ENCODE measurements around the gene WLS.
"Not testable (repeated sequence)": the region's sequence is repeated elsewhere in the genome, so short reads cannot be mapped to it uniquely, and the experiment has no call there.

WLS gene

DNA sequence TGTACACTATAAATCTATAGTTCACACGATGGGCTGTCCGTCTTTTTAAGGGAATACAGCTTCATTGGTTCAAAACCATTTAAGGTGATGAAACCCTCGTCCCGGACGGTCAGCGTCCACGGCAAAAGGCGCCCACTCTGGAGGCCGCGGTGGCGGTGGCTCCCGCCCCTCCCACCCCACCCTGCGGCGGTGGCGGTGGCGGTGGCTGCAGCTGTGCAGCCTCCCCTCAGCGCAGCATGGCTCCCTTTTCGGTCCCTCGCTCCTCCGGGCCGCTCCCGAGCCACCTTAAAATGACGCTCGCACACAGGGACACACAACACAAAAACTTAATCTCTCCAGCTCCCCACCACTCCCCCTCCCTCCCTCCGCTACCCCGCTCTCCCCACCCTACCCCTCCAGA lies 69.1 kb downstream of the WLS start:
- no peak for DNase-seq

DNA sequence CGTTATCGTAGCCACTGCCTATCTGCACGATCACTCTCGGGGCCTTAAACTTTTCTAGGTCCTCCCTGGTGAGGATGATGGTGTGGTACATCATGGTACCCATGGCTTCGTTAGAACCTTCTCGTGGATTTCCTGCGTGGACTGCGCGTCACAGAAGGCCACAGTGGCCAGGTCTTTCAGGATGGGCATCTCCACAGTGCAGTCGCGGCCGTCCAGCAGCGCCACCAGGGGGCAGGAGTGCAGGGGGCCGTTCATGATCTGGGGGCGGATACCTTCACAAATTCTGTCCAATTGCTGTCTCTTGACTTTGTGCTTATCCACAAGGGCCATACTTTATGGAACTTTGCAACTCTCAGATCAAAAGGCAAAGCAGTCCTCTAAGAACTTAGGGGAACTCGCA lies 69.6 kb downstream of the WLS start:
- no peak for DNase-seq

DNA sequence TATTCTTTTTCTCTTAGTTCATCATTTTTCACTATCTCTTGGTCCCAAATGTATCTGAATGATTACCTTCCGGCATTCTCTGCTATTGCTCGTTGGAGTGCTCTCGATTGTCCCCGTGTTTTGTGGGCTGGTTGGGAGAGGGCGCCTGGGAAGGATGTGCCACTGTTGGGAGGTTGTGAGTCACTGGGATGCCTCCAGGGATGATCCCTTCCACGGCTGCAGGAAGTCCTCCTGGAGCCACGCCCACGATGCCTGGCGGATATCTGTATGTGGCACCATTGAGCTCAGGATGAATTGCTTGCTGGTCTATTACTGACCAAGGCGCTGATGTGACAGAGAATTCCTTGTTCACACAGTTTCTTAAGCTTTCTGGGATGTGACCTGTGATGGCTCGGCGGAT lies 70.7 kb downstream of the WLS start:
- DNase-seq: not testable (repeated sequence)

DNA sequence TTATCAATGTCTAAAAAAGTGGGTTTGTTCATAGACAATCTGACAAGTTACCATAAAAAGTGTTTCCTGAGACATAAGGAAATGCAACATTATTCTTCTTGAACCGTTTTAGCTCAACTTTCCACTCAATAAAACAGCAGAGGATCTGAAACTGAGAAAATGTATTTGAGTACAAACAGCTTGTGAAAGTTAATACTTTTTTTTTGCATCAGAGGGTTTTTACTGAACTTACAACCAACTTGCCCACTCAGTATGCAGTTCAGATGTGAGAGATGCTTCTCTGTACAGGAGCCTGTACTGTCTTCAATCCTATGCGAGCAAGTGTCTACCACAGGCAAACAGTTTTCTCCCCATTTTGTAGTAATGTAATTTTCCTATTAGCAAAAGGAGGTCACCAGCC lies 71.4 kb downstream of the WLS start:
- not testable (repeated sequence) for DNase-seq

DNA sequence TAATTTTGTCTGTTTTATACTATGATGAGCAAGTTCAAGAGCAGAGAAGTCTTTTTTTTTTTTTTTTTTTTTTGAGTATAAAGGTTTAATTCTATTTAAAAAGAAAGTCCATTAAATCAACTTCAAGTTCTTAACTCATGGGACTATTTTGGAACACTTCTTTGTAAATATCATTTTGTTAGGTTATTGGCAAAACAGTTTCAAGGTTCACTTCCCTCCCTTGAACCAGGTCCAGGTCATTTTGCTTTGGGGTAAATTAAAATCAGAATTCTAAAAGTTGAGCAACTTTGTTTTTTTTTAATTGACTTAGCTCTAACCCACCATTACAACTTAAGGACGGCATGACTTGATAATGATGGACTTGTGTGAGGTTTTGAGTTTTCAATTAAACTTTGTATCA lies 72.3 kb downstream of the WLS start:
- no peak for DNase-seq

DNA sequence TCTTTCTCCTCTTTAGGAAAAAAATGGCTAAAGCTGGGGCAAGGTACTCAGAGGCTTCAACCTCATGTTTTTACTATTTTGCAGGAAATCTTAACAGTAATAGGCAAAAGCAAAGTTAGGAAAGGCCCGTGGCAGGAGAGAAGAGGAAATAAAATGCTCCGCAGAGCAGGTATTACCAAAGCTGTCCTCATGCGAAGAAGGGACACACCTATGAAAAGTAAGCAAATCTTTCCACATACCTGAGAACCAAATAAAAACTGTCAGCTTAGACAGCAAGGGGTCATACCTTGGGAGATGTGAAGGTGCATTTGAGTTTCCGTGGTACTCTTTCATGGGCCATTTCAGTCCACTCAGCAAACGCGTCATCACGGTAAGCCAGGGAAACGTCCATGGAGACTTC lies 73.5 kb downstream of the WLS start:
- DNase-seq: no peak

DNA sequence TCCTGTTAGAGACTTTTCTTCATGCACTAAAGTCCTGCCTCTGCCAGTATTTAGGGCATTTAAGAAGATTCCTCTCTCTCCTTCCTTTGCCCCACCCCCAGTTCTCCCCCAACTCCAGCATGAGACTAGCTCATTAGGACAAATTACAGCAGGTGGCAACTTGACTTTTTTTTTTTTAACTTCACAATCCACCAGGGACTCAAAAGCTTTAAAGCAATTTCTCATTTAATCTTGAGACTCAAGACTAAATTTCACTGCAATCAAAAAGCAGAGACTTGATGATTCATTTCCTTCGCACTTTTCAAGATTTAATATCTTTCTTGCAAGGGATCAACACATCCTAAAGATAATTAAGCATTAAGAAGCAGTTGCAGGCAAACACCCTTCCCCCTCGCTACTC lies 74.9 kb downstream of the WLS start:
- DNase-seq: no peak

DNA sequence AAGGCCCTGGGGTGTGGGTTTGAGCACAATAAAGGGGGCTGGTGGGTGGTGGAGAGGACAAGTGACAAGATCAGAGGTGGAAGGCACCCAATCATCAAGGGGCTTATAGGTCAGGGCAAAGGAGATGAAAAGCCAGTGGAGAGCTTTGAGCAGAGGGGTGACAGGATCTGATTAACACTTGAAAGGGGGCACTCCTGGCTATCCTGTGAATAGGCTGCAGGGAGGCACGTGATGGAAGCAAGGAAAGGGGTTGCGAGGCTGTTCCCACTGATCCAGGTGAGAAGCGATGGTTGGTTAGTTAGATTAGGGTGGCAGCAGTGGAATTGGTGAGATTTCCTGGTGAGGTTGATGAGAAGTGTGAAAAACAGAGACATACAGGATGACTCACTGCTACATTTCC lies 80.6 kb downstream of the WLS start:
- DNase-seq: no peak

DNA sequence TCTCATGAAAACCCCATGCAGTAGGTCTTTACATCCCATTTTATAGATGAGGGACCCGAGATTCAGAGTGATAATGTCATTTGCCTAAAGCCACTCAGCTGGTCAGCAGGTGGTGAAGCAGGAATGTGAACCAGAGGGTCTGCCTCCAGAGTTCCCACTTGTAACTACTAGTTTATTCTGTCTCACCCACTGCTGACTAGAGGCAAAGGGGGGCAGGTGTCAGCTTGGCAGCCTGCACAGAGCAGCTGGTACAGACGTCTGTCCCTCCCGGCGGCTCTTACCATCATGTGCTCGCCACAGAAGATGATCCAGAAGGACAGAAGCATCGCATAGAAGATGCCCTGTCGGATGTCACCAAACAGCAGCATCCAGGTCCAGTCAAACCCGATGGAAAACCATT lies 82.4 kb downstream of the WLS start:
- DNase-seq: no peak

DNA sequence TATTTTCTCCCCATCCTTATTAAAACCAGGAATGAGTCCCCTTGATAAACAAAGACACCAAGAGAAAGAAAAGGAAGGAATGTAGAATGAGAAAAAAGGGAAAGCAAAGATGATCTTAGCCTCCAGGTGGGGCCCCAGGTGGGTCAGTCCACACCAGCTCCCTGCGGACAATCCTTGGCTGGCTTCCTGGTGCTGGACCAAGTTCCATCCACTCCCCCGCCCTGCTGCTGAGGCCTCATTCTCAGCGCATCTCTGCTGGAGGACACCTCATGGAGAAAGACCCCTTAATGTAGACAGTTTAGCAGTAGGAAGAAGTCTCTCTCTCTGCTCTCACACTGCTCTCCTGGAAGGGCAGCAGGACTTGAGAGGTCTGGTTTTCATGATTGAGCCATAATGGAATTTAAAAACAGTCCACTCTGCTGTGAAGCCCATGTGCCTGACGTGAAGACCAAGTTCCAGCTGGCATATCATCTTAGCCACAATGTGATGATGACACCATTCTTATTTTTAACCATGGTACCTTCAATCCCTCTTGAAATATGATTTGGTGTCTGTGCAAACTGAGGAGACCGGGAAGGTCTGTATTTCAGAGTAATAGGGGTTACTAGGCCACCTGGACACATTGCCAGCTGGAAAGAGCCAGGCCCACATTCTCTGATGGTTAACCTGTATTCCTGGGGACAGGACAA lies 83.1 kb downstream of the WLS start:
- DNase-seq: no peak

DNA sequence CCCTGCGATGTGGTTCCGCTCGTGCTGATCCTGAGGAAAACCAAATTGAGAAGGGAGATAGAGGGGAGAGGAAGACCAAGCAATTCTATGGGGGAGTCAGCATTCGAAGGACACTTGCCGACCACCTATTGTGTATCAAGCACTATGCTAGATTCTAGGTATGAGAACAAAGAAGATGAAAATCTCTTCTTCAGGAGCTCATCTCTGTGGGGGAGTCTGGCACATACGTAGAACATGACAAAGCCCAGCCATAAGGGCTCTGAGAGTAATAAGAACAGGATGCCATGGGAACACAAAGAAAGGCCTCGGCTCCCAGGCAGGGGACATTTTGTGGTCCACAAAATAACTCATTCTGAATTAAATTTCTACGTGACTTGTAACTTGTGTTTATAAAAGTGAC lies 83.7 kb downstream of the WLS start:
- no peak for DNase-seq

DNA sequence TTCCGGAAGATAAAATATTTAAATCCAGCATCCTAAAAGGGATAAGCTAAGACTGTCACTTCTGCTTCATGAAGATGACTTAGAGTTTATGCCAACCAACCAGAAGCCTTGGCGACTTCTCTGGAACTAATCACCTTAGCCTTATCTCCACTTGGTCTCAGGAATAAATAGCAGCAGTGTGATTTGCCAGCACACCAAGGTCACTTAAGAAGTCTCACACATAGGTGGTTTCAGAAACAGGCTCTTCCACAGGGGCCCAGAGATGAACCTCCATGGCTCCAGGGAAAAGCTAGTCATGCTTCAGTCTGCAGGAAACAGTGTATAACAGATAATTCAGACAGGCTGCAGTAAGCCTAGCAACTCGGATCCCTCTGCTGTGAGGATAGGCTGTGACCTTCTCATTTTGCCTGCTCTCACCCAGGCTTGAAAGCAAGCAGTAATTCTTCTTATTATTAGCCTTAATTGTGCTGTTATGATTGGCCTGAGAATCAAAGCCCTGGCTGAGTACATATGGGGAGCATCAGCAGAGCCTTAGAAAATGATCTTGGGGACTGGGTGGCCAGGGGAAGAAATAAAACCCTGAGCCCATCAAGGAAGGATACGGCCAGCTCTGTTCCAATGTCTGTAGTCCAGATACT lies 84.7 kb downstream of the WLS start:
- DNase-seq: no peak

DNA sequence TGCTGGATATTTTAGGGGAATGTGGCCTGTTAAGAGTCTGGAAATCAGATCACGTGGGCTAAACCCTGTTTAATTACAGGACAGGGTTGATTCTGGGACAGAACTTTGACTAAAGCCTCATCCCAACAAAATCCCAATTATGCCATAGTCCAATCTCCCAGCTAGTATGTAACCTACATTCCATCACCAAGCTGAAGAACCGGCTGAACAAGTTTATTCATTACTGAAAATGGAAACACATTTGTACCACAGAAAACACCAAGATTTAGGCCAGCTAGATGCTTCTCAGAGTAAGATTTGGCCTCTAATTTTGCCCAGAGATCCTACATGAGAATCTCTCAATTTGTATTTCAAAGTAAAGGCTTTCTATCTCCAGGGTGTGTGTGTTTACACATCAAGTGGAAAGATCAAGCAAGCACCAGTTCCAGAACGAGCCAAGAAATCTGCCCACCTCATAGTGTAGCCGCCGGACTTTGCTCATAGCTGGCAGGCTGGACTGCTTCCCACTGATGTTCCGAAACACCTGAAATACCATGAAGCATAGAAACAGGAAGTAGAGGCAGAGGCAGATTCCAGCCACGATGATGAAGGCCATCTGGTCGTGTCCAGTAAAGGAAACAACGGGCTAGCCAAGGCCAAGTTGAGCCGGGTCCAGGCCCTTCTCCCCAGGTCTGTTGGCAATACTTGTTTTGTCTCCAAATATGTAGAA lies 86.8 kb downstream of the WLS start:
- no peak for DNase-seq

DNA sequence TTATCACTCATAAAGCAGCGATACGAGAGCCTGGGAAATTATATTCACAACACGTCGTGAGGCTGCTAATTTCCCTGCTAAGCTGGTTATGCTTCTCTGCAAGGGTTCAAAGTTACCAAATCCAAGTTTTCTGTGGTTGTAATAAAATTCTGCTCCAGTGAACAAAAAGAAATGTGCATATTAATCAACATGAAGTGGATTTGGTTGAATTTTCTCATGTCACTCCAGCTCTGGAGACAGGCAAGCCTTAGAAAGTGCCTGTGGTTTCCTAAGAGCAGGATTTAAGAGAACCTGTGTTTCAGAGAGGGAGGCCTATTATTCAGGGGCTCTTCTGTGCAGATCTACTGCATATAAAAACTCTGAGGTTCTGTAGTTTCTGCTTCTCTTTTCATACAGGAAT lies 87.5 kb downstream of the WLS start:
- no peak for DNase-seq

DNA sequence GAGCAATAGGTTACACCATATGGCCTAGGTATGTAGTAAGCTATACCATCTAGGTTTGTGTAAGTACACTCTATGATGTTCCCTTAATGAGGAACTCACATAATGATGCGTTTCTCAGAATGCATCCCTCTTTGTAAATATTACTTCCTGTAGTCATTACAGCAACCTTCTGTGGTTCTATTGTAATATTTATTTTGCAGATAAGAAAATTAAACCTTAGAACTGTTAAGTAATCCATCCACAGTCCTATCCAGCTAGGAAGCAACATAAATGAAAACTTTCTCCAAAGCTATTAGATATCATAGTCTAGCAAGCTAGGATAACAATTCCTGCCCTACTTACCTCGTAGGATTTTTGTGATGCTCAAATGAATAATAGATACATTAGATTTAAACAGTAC lies 88.7 kb downstream of the WLS start:
- no peak for DNase-seq

DNA sequence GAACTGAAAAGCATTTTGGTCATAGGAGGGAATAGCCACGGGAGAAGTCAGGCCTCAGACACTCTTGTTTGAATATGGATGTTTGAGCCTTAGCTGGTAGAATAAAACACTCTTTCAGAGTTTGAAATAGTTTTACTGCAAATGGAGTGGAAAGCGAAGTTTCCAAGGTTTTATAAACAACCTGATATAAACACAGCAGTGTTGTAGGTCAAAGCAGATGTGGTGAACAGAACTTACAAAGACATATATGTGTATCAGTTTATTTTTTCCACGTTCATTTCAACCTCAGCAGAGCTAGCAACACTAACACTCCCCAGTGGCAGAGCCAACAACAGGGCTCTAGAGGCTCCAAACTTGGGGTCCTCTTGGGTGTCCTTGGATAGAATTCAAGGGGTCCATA lies 89.9 kb downstream of the WLS start:
- no peak for DNase-seq

DNA sequence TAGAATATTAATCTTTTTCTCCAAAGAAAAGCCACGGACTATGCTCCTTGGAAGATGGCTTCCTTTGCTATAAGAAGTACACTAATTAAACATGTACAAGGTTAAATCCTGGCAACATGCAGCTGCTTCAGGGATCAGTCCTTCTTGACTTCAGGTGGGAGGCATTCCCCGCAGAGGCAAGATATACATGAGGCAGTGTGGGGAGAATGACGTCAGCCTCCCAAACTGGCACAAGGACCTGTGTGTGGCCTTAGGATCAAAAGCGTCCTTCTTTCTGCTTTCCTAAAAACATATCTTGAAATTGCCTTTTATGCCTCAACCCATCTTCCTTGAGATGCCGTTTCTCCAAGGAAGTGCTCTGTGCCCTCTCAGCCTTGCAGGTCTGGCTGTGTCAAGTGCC lies 90.3 kb downstream of the WLS start:
- DNase-seq: no peak

DNA sequence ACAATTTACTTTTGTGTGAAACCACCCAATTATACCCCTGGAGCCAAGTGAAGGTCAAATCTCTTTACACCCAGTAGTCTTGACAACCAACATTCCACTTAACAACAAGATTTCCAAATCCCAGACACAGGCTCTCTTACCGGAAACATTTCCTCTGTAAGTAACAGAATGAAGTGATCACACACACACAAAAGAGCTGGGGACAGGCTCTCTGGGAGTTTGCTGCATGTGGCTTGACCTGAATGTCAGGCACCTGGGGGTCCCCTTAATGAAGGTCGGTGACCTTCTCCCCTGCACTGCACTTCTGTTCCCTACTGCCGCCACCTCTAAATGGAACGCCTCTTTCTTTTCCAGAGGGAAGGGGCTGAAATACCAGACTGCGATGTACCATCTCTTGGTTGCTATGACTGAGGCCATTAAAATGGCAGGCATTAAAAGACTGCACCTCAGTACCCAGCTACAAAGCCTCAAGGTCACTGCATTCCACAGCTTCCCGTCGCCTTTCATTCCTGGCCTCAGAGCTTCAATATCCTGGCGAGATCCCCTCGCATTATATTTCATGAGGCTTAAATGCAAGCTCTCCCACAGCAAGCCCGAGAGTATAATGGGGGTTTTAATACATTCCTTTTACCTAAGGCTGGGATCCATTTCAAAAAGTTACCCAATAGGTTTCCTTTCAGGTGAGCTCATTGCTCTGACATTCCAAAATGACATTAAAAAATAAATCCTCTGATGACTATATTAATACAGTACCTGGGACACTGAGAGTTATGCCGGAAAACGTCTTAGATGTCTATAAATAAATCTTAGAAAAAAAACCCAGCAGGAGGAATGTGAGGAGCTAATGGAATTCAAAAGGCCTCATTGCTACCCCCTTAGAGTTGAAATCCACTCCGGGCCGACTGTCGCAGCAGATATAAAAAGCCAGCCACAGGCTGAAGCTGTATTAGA lies 91.0 kb downstream of the WLS start:
- no peak for DNase-seq

DNA sequence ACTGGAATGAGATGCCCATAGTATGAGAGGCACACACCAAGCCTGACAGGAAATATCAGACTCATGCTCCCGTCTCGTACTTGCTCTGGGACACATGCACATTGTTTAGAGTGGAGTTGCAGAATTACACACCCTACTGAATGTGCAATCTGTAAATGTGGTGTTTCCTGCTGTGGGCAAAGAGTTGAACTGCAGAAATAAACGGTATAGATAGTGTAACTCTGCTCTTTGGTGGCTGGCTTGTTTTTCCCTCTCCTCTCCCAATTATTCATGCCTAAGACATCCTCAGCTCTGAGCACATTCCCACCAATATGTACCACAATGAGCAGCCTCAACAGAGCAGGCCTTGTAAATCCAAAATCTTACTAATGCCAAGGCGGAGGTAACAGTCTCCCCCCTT lies 91.8 kb downstream of the WLS start:
- DNase-seq: no peak

DNA sequence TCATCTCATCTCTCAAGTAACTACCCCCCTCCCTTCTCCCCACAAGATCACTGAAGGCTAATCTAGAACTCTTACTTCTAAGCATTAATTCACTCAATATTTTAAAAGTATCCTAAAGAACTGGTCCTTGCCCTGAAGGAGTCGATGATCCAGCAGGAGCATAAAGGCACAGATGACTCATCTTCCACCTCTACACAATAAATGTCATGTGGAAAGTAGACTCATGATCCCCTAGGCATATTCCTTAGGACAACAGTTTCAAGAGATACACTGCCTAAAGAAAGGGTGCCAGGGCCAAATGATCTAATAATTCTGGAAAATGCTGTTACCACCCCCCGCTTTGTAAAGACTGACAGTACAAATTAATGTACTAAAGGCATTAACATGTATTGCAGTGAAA lies 96.1 kb downstream of the WLS start:
- DNase-seq: no peak

DNA sequence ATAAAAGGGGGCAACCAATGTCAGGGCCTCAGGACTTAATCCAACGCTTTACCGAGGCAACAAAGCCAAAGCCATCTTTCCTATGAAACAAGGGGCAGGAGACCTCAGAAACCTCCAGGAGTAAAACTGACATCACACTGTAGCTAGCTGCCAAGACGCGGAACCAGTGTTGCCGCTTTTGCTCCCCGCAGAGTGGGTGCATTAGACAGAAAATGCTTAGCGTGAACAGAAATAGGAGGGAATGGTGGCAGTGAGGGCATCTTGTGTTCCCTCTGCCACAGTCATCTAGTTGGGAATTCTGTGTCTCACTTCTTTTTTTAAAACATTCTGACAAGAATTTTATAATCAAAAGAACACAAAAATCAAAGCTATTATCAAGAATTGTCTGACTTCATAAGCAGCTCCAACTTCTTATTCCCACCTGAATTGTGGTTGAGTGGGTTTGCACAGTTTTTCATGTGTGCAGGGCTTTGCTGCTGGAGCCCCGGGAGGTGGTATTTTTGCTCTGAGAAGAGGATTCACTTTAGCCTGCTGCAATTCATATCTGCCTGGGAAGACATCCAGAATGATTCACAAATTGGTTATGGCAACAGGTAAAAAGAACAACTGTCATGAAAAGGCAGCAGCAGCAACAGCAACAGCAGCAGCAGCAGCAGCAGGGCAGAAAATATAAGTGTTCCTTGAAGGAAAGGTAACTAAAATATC lies 99.7 kb downstream of the WLS start:
- DNase-seq: no peak

DNA sequence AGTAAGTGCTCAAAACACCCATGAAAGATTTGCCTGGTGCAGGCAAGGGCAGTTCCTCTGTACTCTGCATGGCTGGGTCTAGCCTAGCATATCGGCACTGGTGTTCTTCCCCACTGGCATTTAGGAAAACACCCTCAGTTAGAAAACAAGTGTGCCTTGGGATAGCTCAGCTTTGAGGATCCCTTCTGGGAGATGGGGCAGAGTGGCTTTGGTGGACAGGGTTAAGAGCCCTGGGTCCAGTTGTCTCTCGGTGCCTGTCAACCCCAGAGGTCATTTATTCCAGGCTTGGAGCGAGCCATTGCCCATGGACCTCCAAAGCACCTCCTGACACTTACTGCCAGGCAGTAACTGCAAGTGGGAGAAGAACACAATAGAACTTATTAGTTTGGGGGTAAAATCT lies 101.1 kb downstream of the WLS start:
- DNase-seq: no peak

Data from RPMI8226 (cell line).